Thyroid gland (tissue), 4 donors: ENCODE measurements around the gene CARTPT. TPM values are rescaled to one million over a fixed set of nuclear protein-coding genes. Genes with fewer than 3 reads are reported as not detected.

Experiments used
- DNase-seq, 2 donors: peaks; one replicate each; pipeline ENCODE4 v3.0.0-alpha.2; 2019
- H3K27ac ChIP-seq, 3 donors: fragments of 200-600 bp; sonication (generic); 1 replicate in 2 of 3; 2 replicates in 1 of 3; pipeline ENCODE4 v1.5.1; 2016 to 2019; ENCODE audit warnings: mild to moderate bottlenecking in 1 of 3, moderate library complexity in 1 of 3
- H3K27me3 ChIP-seq: fragments of 200-600 bp; sonication (generic); one replicate; pipeline ENCODE4 v1.5.1; 2019
- H3K36me3 ChIP-seq, 2 donors: fragments of 200-600 bp; sonication (generic); one replicate each; pipeline ENCODE4 v1.5.1; 2016 to 2019
- H3K4me1 ChIP-seq, 2 donors: fragments of 200-600 bp; sonication (generic); one replicate each; pipeline ENCODE4 v1.5.1; 2017 to 2019
- H3K4me3 ChIP-seq, 3 donors: fragments of 200-600 bp; sonication (generic); replicated peaks in 1 of 3; 1 replicate in 2 of 3; 2 replicates in 1 of 3; pipeline ENCODE4 v1.5.1; 2016; ENCODE audit warnings: mild to moderate bottlenecking in 1 of 3
- H3K9me3 ChIP-seq: fragments of 200-600 bp; sonication (generic); one replicate; pipeline ENCODE4 v1.5.1; 2017
- CTCF ChIP-seq, 6 experiments: fragments of 200-600 bp in 3 of 6; fragments of 450-650 bp in 3 of 6; sonication (generic) in 3 of 6; IDR thresholded peaks; one replicate each; pipeline ENCODE4 v1.5.1; 2016 to 2019; ENCODE audit warnings: antibody characterized with exemption in 6 of 6, mild to moderate bottlenecking in 2 of 6, inconsistent platforms in 1 of 6, moderate library complexity in 1 of 6
- POLR2A ChIP-seq, 2 donors: fragments of 450-650 bp; IDR thresholded peaks; one replicate each; pipeline ENCODE4 v1.6.1; 2017; ENCODE audit warnings: antibody characterized with exemption in 2 of 2, mild to moderate bottlenecking in 2 of 2, moderate library complexity in 1 of 2
- WGBS, 2 donors: methylation state at CpG; one replicate each; pipeline ENCODE4 v1.1.5; 2017; 5-methylcytosine and 5-hydroxymethylcytosine counted together
- intact Hi-C: fragments of 100-400 bp; cut with DNase I; formaldehyde crosslinking; loops from one replicate; pipeline ENCODE4 v1.15.1; 2023
- total RNA-seq, 4 donors: library from RNA; depleted of rRNA; stranded (reverse); fragments of >200 nt; gene quantifications; one replicate each; pipeline ENCODE4 v1.2.3, GENCODE V29; 2016

CARTPT gene
- total RNA-seq, result 1 to 10 TPM in 2 of 4 donors, not detected in 2; 3.9 to 8.7 TPM

DNA sequence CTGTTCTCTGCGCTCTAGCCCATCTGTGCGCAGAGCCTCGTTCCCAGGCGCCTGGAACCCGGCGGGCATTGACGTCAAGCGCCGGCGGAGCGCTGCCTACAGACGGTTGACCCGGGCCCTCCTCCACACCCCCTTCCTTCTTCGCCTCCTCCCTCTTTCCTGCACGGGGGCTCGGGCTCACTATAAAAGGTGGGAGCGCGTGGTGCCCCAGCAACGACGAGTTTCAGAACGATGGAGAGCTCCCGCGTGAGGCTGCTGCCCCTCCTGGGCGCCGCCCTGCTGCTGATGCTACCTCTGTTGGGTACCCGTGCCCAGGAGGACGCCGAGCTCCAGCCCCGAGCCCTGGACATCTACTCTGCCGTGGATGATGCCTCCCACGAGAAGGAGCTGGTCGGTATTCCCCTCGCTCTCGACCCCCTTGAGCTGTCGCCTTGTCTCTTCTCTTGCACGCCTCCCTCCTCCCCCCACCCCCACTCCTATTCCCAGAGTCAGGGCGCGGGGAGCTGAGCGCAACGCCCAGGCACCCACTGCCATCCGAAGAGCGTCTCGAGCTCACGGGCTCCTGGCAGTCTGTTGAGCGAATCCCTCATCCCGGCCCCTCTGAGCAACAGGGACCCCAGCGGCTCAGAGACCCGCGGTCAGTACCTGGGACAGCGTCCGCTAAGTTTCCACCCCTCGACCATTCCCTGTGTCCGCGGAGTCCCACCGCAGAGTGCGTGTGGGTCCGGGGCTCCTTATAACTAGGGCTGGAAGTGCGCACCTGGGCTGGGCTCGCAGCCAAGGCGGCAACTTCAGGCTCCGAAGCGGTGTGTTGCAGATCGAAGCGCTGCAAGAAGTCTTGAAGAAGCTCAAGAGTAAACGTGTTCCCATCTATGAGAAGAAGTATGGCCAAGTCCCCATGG is at the start of gene CARTPT:
CARTPT (plus strand) TSS at position 213 of the 902 bp plus-strand sequence; CDS start at position 232, 19 bp downstream.
- Histone ChIP-seq H3K27ac (no peak within 1 kb of the TSS), H3K9me3 (no peaks in the 10 kb centered on the region), H3K36me3 (no peaks in the 10 kb centered on the region), H3K4me3 (no peak within 1 kb of the TSS), H3K4me1 (peaks cover 16 to 33% of the 10 kb centered on the region in 2 donors), H3K27me3 (no peaks in the 10 kb centered on the region)
- TF ChIP-seq CTCF (IDR thresholded peaks at IDR 0.05) (no peak), POLR2A (IDR thresholded peaks at IDR 0.05) (no peak)
- intact Hi-C loops, result no loop called here
- 4 to 6% methylated on average over 25 to 42 of the region's 65 CpGs for WGBS, 2 donors
- peak; percentile 46 to 60 for DNase-seq

- intact Hi-C loops, result no loop called here
- H3K4me3 ChIP-seq, result no peak overlapping the region
- no peaks in the 10 kb centered on the region for H3K27me3 ChIP-seq
- no peaks in the 10 kb centered on the region for H3K9me3 ChIP-seq
- peaks cover 11 to 15% of the 10 kb centered on the region in 2 donors for H3K4me1 ChIP-seq
- TF ChIP-seq POLR2A (IDR thresholded peaks at IDR 0.05) (no peak), CTCF (IDR thresholded peaks at IDR 0.05) (no peak)
- 94 to 97% methylated on average over 1 of the region's 1 CpG for WGBS, 2 donors
- no peaks in the 10 kb centered on the region for H3K36me3 ChIP-seq
- no peak for DNase-seq
- H3K27ac ChIP-seq, result no peak overlapping the region
Measured at GRCh38 chr5:71677977-71678376, 41.1 kb upstream of the CARTPT start.

DNA sequence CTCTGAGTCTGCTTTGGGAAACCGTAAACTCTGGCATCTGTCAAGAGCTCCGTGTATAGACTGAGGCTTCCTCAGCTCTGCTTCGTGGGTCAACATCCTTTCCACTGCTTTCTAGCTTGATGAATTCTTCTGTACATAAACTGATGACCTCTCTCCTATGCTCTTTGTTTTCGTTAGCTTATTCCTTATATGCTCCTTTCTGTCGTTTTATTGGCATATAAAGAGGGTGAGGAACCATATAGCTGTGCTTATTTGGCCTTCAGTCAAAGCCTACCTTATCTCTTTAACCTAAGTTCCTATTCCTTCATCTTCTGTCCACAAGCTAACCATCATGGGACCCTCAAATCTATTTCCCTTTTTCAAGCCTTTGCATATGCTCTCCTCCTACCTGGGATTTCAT is 39.4 kb upstream of the CARTPT start:
- no peak for DNase-seq
- Histone ChIP-seq H3K4me1 (peaks cover 11 to 15% of the 10 kb centered on the region in 2 donors), H3K9me3 (no peaks in the 10 kb centered on the region), H3K4me3 (no peak overlapping the region), H3K27ac (no peak overlapping the region), H3K36me3 (no peaks in the 10 kb centered on the region), H3K27me3 (no peaks in the 10 kb centered on the region)
- intact Hi-C loops, result no loop called here
- no peak for TF ChIP-seq POLR2A (IDR thresholded peaks at IDR 0.05)
- TF ChIP-seq CTCF (IDR thresholded peaks at IDR 0.05), result no peak
- WGBS, 2 donors, result 81 to 85% methylated on average over 5 of the region's 5 CpGs

- no peaks in the 10 kb centered on the region for H3K36me3 ChIP-seq
- no peaks in the 10 kb centered on the region for H3K27me3 ChIP-seq
- DNase-seq, result no peak
- no peak overlapping the region for H3K27ac ChIP-seq
- 89 to 97% methylated on average over 2 of the region's 2 CpGs for WGBS, 2 donors
- TF ChIP-seq CTCF (IDR thresholded peaks at IDR 0.05), result no peak
- TF ChIP-seq POLR2A (IDR thresholded peaks at IDR 0.05), result no peak
- H3K9me3 ChIP-seq, result no peaks in the 10 kb centered on the region
- no peak overlapping the region for H3K4me3 ChIP-seq
- H3K4me1 ChIP-seq, result peaks cover 11 to 15% of the 10 kb centered on the region in 2 donors
- intact Hi-C loops, result no loop called here
Measured at GRCh38 chr5:71680510-71680909, 38.6 kb upstream of the CARTPT start.

DNA sequence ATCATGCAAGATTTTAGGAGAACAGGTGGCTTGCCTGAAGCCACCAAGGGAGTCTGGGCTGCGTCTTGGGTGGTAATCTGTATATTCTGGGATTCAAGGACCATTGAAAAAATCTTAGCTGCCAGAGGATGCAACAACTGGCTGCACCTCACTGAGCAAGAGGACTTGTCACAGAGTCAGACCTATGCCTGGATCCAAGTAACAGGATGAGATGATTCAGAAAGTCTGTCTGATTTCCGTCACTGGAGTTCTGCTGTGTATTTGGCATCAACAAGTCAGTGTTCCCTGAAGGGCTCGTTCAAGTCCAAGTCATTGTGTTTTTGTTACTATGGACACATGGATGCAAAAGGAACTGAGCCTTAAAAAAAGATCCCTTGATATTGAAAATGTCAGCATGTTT is 37.8 kb upstream of the CARTPT start:
- intact Hi-C loops, result no loop called here
- WGBS, 2 donors, result 7 to 11% methylated on average over 3 of the region's 3 CpGs
- no peaks in the 10 kb centered on the region for H3K36me3 ChIP-seq
- TF ChIP-seq CTCF (IDR thresholded peaks at IDR 0.05), result no peak
- TF ChIP-seq POLR2A (IDR thresholded peaks at IDR 0.05), result no peak
- H3K4me1 ChIP-seq, result peaks cover 11 to 15% of the 10 kb centered on the region in 2 donors
- peak overlapping the region; percentile 56 to 74 (median 59) for H3K27ac ChIP-seq
- H3K27me3 ChIP-seq, result no peaks in the 10 kb centered on the region
- no peaks in the 10 kb centered on the region for H3K9me3 ChIP-seq
- DNase-seq, result peak; percentile 78
- no peak overlapping the region for H3K4me3 ChIP-seq
